Measurements from ENCODE around the gene GLT6D1. TPM values are rescaled to one million over a fixed set of nuclear protein-coding genes. Genes with fewer than 3 reads are reported as not detected.

Gene GLT6D1
- total RNA-seq, 4 donors from 2014 or later, result not detected

DNA sequence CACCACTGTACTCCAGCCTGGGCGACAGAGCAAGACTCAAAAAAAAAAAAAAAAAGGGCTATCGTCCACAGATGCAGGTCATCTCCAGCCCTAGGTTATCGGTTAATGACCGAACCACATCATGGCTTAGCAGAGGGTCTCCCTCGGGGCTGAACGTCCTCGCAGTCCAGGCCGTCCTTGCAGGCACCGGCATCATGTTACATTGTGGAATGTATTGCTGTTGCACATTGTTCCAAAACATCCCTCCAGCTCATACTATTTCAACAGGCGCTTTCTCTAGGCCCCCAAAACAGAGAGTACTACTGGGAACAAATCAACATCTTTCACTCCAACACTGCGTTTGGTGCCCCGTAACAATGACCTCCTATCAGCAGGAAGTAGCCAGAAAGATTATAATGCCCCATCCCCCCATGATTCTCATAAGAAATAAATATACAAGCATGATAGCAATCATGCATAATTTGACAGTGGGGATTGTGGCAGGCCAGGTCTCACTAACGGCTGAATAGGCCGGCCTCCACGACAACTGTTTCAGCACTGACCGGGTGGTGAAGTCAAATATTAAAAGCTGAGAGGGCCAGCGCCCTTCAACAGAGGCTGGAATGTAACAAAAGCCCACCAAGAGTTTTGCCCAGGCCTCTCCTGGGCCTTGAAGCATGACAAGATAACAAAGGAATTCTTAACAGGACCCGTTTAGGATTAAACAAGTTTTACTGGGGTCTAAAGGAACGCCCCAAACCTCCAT lies 22.6 kb upstream of the GLT6D1 start:
- Histone ChIP-seq H3K9me3 (no peaks in the 10 kb centered on the region), H3K27me3 (no peaks in the 10 kb centered on the region), H3K36me3 (no peaks in the 10 kb centered on the region), H3K4me1 (no peaks in the 10 kb centered on the region), H3K27ac (no peak overlapping the region), H3K4me3 (no peak overlapping the region)
- TF ChIP-seq, protein P1, sequence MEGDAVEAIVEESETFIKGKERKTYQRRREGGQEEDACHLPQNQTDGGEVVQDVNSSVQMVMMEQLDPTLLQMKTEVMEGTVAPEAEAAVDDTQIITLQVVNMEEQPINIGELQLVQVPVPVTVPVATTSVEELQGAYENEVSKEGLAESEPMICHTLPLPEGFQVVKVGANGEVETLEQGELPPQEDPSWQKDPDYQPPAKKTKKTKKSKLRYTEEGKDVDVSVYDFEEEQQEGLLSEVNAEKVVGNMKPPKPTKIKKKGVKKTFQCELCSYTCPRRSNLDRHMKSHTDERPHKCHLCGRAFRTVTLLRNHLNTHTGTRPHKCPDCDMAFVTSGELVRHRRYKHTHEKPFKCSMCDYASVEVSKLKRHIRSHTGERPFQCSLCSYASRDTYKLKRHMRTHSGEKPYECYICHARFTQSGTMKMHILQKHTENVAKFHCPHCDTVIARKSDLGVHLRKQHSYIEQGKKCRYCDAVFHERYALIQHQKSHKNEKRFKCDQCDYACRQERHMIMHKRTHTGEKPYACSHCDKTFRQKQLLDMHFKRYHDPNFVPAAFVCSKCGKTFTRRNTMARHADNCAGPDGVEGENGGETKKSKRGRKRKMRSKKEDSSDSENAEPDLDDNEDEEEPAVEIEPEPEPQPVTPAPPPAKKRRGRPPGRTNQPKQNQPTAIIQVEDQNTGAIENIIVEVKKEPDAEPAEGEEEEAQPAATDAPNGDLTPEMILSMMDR (IDR thresholded peaks at IDR 0.05), result no peak
- TF ChIP-seq POLR2A (IDR thresholded peaks at IDR 0.05) (no peak), EP300 (IDR thresholded peaks at IDR 0.05) (no peak)
- WGBS, 2 donors, result 36 to 49% methylated on average over 19 of the region's 19 CpGs
- no peak for DNase-seq (ENCODE audit: low spot score in 2 of 2)

DNA sequence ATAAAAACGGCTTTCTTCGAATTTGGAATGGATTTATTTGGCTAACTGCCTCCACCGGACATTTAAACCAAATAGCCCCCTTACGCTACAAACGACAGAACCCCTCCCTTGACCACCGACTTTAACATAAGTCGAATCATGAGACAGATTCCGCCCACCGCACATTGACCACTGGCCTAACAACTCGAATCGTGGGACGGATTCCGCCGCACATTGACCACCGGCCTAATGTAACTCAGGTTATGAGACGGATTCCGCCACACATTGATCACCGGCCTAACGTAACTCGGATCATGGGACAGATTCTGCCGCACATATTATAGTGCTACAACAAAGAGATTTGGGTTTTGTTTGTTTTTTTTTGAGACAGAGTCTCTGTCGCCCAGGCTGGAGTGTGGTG lies 21.1 kb upstream of the GLT6D1 start:
- DNase-seq (ENCODE audit: low spot score in 2 of 2), result no peak
- no peak overlapping the region for H3K4me3 ChIP-seq
- H3K36me3 ChIP-seq, result no peaks in the 10 kb centered on the region
- H3K9me3 ChIP-seq, result no peaks in the 10 kb centered on the region
- no peaks in the 10 kb centered on the region for H3K4me1 ChIP-seq
- no peak overlapping the region for H3K27ac ChIP-seq
- TF ChIP-seq, protein P1 (IDR thresholded peaks at IDR 0.05), result no peak
- TF ChIP-seq EP300 (IDR thresholded peaks at IDR 0.05) (no peak), POLR2A (IDR thresholded peaks at IDR 0.05) (no peak)
- H3K27me3 ChIP-seq, result peaks cover 0 to 3% of the 10 kb centered on the region in 2 donors
- 90 to 95% methylated on average over 22 of the region's 22 CpGs for WGBS, 2 donors

DNA sequence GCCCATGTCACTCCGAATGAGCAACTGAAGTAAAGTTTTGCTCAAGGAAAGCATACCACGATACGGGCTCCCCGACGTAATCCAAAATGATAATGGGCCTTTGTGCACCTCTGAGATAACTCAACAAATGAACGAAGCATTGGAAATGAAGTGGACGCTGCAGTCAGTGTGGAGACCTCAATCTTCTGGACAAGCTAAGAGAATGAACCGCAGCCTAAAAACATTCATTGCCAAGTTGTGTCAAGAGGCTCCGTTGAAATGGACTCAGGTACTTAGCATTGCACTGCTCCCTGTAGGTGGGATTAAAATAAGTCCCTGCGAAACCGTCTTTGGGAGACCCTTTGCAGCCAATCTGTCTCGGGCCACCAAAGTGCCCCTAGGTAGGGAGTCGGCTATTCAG lies 19.9 kb upstream of the GLT6D1 start:
- no peaks in the 10 kb centered on the region for H3K4me1 ChIP-seq
- no peaks in the 10 kb centered on the region for H3K9me3 ChIP-seq
- H3K4me3 ChIP-seq, result no peak overlapping the region
- H3K27ac ChIP-seq, result no peak overlapping the region
- H3K27me3 ChIP-seq, result peaks cover 0 to 8% of the 10 kb centered on the region in 2 donors
- no peak for DNase-seq (ENCODE audit: low spot score in 2 of 2)
- 85 to 91% methylated on average over 13 of the region's 13 CpGs for WGBS, 2 donors
- no peaks in the 10 kb centered on the region for H3K36me3 ChIP-seq
- TF ChIP-seq, protein P1 (IDR thresholded peaks at IDR 0.05), result no peak
- TF ChIP-seq POLR2A (IDR thresholded peaks at IDR 0.05) (no peak), EP300 (IDR thresholded peaks at IDR 0.05) (no peak)

DNA sequence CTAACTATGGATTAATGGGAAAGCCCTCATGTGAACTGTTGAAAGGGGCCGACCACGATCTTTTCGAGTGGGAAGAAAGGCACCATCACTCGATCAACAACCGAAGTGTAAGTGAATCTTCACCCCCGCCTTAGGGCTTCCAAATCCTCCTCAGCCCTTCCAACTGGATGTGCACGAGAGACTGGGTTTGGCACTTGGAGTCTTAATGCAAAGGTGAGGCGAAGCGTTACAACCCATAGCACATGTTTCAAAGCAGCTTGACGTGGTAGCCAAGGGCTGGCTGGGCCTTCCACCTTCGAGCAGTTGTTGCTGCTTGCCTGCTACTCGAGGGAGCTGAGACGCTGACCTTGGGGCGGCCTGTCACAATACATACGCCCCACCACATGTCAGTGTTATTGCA lies 18.1 kb upstream of the GLT6D1 start:
- no peak overlapping the region for H3K27ac ChIP-seq
- no peak for DNase-seq (ENCODE audit: low spot score in 2 of 2)
- 83 to 85% methylated on average over 15 of the region's 15 CpGs for WGBS, 2 donors
- H3K4me3 ChIP-seq, result no peak overlapping the region
- H3K27me3 ChIP-seq, result peaks cover 0 to 8% of the 10 kb centered on the region in 2 donors
- TF ChIP-seq EP300 (IDR thresholded peaks at IDR 0.05) (no peak), POLR2A (IDR thresholded peaks at IDR 0.05) (no peak)
- TF ChIP-seq, protein P1 (IDR thresholded peaks at IDR 0.05), result no peak
- no peaks in the 10 kb centered on the region for H3K36me3 ChIP-seq
- no peaks in the 10 kb centered on the region for H3K9me3 ChIP-seq
- H3K4me1 ChIP-seq, result no peaks in the 10 kb centered on the region

DNA sequence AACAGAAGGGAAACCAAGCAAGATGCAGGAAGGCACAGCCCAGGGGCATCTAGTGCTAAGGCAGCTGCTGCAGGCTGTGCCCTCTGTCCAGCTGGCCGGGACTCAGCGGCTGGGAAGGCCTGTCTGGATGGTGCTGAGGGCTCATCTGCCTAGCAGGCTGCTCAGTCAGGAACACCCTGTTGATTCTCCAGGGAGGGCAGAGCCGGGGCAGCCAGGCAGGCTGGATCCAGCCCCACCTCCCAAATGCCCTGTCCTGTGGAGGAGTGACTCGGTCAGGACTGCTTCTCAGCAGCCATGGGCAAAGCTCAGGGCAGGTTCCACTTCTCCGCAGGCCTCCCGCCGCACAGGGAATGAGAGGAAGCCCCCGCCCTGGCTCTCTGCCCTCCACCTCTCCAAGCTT lies 16.0 kb upstream of the GLT6D1 start:
- Histone ChIP-seq H3K27me3 (peaks cover 0 to 8% of the 10 kb centered on the region in 2 donors), H3K9me3 (no peaks in the 10 kb centered on the region), H3K27ac (no peak overlapping the region), H3K4me3 (no peak overlapping the region), H3K4me1 (no peaks in the 10 kb centered on the region), H3K36me3 (no peaks in the 10 kb centered on the region)
- DNase-seq (ENCODE audit: low spot score in 2 of 2), result no peak
- TF ChIP-seq EP300 (IDR thresholded peaks at IDR 0.05), result no peak
- TF ChIP-seq, protein P1 (IDR thresholded peaks at IDR 0.05), result no peak
- no peak for TF ChIP-seq POLR2A (IDR thresholded peaks at IDR 0.05)
- WGBS, 2 donors, result 71 to 82% methylated on average over 8 of the region's 8 CpGs
